OCI-LY3 (cell line): ENCODE measurements around the gene ZC3H12C.

ENCODE experiments used
- CTCF ChIP-seq: fragments of 200-600, 300-600 bp; sonication (generic); IDR thresholded peaks from 2 replicates; pipeline ENCODE4 v1.5.1; 2014; ENCODE audit warnings: antibody characterized with exemption, low read length, low read depth
- EZH2phosphoT487 ChIP-seq: fragments of 200-600 bp; shearing (Covaris generic); IDR thresholded peaks from 2 replicates; pipeline ENCODE4 v1.6.1; 2018; ENCODE audit warnings: antibody characterized with exemption, mixed run types, low read depth

- no peak for TF ChIP-seq CTCF
- no peak for TF ChIP-seq EZH2phosphoT487
These were observed 72.1 kb downstream of the ZC3H12C start for GRCh38 chr11:110165039-110165925.
